Fibroblast of lung (primary cell): ENCODE results near the gene RUBCNL.

Experiments used
- CTCF ChIP-seq, 2 donors: IDR thresholded peaks in 1 of 2; conservative IDR thresholded peaks in 1 of 2; 1 replicate in 1 of 2; 2 replicates in 1 of 2; pipeline ENCODE4 v1.5.1; 2011 to 2012; ENCODE audit warnings: low read length in 2 of 2, control low read depth in 1 of 2, inconsistent platforms in 1 of 2, low read depth in 1 of 2, mild to moderate bottlenecking in 1 of 2
- EZH2 ChIP-seq: IDR thresholded peaks from 2 replicates; pipeline ENCODE4 v1.5.1; 2012; ENCODE audit warnings: low read length, control low read depth, mild to moderate bottlenecking; ENCODE audit errors: missing control alignments

GRCh38 chr13:46334035-46334822 lies 52.8 kb downstream of the RUBCNL start:
- no peak for TF ChIP-seq CTCF (conservative IDR thresholded peaks at IDR 0.05 in 1 of 2, IDR thresholded peaks at IDR 0.05 in 1 of 2; ENCODE audit: low read depth in 1 of 2, low read length in 2 of 2)
- no peak for TF ChIP-seq EZH2
